Adrenal gland (tissue), 12 donors: ENCODE measurements around the gene ZEB1. TPM values are rescaled to one million over a fixed set of nuclear protein-coding genes. Genes with fewer than 3 reads are reported as not detected.

ENCODE experiments used
- DNase-seq, 7 donors: peaks; one replicate each; pipeline ENCODE4 v3.0.0-alpha.2; 2019 to 2020
- H3K27ac ChIP-seq, 5 donors: fragments of 200-600 bp; sonication (generic) in 4 of 5; 1 replicate in 3 of 5; 2 replicates in 2 of 5; pipeline versions ENCODE4 v1.5.1 to v1.8.0; 2016 to 2020; ENCODE audit warnings: mild to moderate bottlenecking in 1 of 5
- H3K27me3 ChIP-seq: fragments of 200-600 bp; 2 replicates; pipeline ENCODE4 v1.8.0; 2021
- H3K36me3 ChIP-seq, 2 donors: fragments of 200-600 bp; replicated peaks in 1 of 2; 1 replicate in 1 of 2; 2 replicates in 1 of 2; pipeline versions ENCODE4 v1.5.1 to v1.8.0; 2018 to 2022
- H3K4me1 ChIP-seq, 2 donors: fragments of 200-600 bp; replicated peaks in 1 of 2; 1 replicate in 1 of 2; 2 replicates in 1 of 2; pipeline versions ENCODE4 v1.5.1 to v1.8.0; 2018 to 2021
- H3K4me3 ChIP-seq, 4 donors: fragments of 200-600 bp; sonication (generic) in 3 of 4; one replicate each; pipeline ENCODE4 v1.5.1; 2016 to 2018
- H3K9me3 ChIP-seq, 3 donors: fragments of 200-600 bp; sonication (generic) in 1 of 3; replicated peaks in 1 of 3; 1 replicate in 2 of 3; 2 replicates in 1 of 3; pipeline versions ENCODE4 v1.5.1 to v1.8.0; 2016 to 2021
- POLR2A ChIP-seq, 2 donors: fragments of 450-650 bp; IDR thresholded peaks; one replicate each; pipeline ENCODE4 v1.6.1; 2017; ENCODE audit warnings: antibody characterized with exemption in 2 of 2, mild to moderate bottlenecking in 2 of 2, moderate library complexity in 1 of 2
- WGBS, 4 donors: extraction: QIAGEN DNeasy Blood & Tissue Kit in 2 of 4; methylation state at CpG; one replicate each; pipeline versions ENCODE4 v1.1.5 to v1.1.7; 2013 to 2017; 5-methylcytosine and 5-hydroxymethylcytosine counted together
- intact Hi-C, 2 donors: fragments of 100-400 bp; cut with DNase I; formaldehyde crosslinking; loops; one replicate each; pipeline versions ENCODE4 v1.14.1 to v1.15.0; 2022 to 2023
- polyA plus RNA-seq, 3 donors: library from polyadenylated mRNA; stranded (reverse); fragments of 200-250 nt in 2 of 3; fragments of 350-450 nt in 1 of 3; fragmentation: Illumina TruSeq in 1 of 3; extraction: RNeasy Lipid Tissue Mini Kit (QIAGEN cat#74804) in 1 of 3; gene quantifications; one replicate each; pipeline ENCODE4 v1.2.3, GENCODE V29; 2013 to 2014
- total RNA-seq, 9 donors: library from RNA; depleted of rRNA in 4 of 9; stranded (reverse); fragments of >200 nt in 4 of 9; fragments of 120-200 nt in 1 of 9; fragmentation: NEBNext Ultra II Directional in 1 of 9; extraction: Animal tissue kit (Norgen Biotek cat#: 25700) in 1 of 9; gene quantifications; one replicate each; pipeline versions ENCODE4 v1.1.0 to v1.2.4, GENCODE V29; 2013 to 2023
- TF ChIP-seq, protein P1 (sequence below), 6 experiments: fragments of 450-650 bp in 4 of 6; fragments of 200-600 bp in 2 of 6; sonication (generic) in 1 of 6; IDR thresholded peaks; 1 replicate in 5 of 6; 2 replicates in 1 of 6; pipeline versions ENCODE4 v1.5.1 to v1.8.0; 2016 to 2021; ENCODE audit warnings: antibody characterized with exemption in 6 of 6, mild to moderate bottlenecking in 2 of 6, moderate library complexity in 1 of 6
- donor health status: healthy with polysubstance abuse.
- donor health status: Bipolar disorder and iron deficiency.
- donor health status: DM: yes; HTN: yes; CAD: no.
- donor health status: DM: no; HTN: no; CAD: no.
- donor health status: DM: no; HTN: no; CAD: no.
- donor health status: DM: yes; HTN: yes; CAD: no.

Gene ZEB1
- total and polyA plus RNA-seq, 12 donors, result 7.3 to 34.9 (median 22.9) TPM

DNA sequence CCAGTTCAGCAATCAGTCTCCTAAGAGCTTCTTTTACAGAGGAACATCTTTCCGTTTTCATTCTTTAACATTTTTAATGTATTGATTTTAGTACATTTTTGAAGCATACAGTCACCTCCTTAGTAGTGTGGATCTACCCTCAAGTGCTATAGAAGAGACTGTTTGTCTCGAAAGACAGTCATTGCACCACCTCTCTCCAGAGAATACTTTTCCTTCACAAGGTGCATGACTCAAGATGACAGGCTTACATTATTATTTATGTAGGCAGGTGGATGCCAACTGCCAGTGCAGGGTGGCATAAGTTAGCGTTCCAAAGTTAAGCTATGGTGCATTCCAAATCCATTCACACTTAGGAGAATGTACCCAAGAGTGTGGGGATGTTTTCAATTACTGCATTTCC is 71.8 kb downstream of the ZEB1 start:
- TF ChIP-seq, protein P1, sequence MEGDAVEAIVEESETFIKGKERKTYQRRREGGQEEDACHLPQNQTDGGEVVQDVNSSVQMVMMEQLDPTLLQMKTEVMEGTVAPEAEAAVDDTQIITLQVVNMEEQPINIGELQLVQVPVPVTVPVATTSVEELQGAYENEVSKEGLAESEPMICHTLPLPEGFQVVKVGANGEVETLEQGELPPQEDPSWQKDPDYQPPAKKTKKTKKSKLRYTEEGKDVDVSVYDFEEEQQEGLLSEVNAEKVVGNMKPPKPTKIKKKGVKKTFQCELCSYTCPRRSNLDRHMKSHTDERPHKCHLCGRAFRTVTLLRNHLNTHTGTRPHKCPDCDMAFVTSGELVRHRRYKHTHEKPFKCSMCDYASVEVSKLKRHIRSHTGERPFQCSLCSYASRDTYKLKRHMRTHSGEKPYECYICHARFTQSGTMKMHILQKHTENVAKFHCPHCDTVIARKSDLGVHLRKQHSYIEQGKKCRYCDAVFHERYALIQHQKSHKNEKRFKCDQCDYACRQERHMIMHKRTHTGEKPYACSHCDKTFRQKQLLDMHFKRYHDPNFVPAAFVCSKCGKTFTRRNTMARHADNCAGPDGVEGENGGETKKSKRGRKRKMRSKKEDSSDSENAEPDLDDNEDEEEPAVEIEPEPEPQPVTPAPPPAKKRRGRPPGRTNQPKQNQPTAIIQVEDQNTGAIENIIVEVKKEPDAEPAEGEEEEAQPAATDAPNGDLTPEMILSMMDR (IDR thresholded peaks at IDR 0.05), result no peak
- TF ChIP-seq POLR2A (IDR thresholded peaks at IDR 0.05), result no peak
- peaks cover 0 to 4% of the 10 kb centered on the region in 2 donors for H3K4me1 ChIP-seq
- DNase-seq, result no peak
- H3K27me3 ChIP-seq, result no peaks in the 10 kb centered on the region
- H3K27ac ChIP-seq, result no peak overlapping the region
- no peak overlapping the region for H3K4me3 ChIP-seq
- 94 to 97% (median 95%) methylated on average over 3 of the region's 3 CpGs for WGBS, 4 donors
- H3K9me3 ChIP-seq, result no peaks in the 10 kb centered on the region
- H3K36me3 ChIP-seq, result no peaks in the 10 kb centered on the region
- intact Hi-C loops, result no loop called here

DNA sequence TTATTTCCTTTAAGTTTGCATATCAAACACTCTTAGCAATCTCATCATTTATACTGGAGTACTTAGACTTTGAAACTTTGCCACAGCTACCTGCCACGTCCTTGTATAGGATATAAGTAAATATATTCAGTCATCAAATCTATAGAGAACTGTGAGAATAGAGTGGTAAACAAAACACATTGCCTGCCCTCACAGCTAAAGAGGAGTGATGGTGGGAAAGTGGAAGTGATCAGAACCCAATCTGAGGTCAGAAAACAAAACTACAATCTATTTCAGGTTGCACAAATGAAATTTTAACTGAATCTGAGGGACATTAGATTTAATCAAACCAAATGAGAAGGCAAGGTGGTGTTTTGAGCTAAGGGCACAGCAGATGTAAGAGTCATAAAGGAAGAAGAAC is 74.8 kb downstream of the ZEB1 start:
- TF ChIP-seq, protein P1 (IDR thresholded peaks at IDR 0.05), result no peak
- no peaks in the 10 kb centered on the region for H3K9me3 ChIP-seq
- H3K36me3 ChIP-seq, result no peaks in the 10 kb centered on the region
- H3K4me3 ChIP-seq, result no peak overlapping the region
- no peaks in the 10 kb centered on the region for H3K27me3 ChIP-seq
- intact Hi-C loops, result no loop called here
- no peak overlapping the region for H3K27ac ChIP-seq
- no peak for DNase-seq
- 90 to 94% (median 93%) methylated on average over 1 of the region's 1 CpG for WGBS, 4 donors
- peaks cover 0 to 11% of the 10 kb centered on the region in 2 donors for H3K4me1 ChIP-seq

DNA sequence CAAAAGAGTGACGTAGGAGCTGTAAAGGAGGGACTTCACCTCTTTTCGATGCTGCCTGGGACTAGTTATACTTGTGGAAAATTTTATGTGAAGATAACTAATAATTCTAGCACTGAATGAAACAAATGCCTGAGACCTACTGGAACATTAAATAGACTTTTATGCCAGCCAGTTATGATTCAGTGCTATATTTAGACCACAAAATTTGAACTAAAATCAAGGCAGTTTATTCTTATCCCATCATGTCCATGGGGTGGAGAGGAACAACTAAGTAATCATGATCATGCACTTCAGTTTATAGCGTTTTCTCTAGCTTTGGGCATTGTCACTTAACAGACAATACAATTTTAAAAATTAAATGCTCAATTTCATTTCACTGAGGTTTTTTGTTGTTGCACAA is 76.7 kb downstream of the ZEB1 start:
- DNase-seq, result no peak
- Histone ChIP-seq H3K9me3 (no peaks in the 10 kb centered on the region), H3K36me3 (no peaks in the 10 kb centered on the region), H3K4me1 (peaks cover 0 to 11% of the 10 kb centered on the region in 2 donors), H3K4me3 (no peak overlapping the region), H3K27me3 (no peaks in the 10 kb centered on the region), H3K27ac (no peak overlapping the region)
- WGBS, 4 donors, result 50 to 70% (median 61%) methylated on average over 3 of the region's 3 CpGs
- intact Hi-C loops, result no loop called here
- TF ChIP-seq, protein P1 (IDR thresholded peaks at IDR 0.05), result no peak
- TF ChIP-seq POLR2A (IDR thresholded peaks at IDR 0.05), result no peak

- TF ChIP-seq POLR2A (IDR thresholded peaks at IDR 0.05), result no peak
- TF ChIP-seq, protein P1 (IDR thresholded peaks at IDR 0.05), result no peak
- intact Hi-C loops, result no loop called here
- no peaks in the 10 kb centered on the region for H3K27me3 ChIP-seq
Measured at GRCh38 chr10:31396376-31396775, 77.4 kb downstream of the ZEB1 start.

More at GRCh38 chr10:31396376-31396775, 77.4 kb downstream of the ZEB1 start:
- Histone ChIP-seq H3K4me3 (no peak overlapping the region), H3K4me1 (peaks cover 0 to 11% of the 10 kb centered on the region in 2 donors), H3K9me3 (no peaks in the 10 kb centered on the region), H3K27ac (no peak overlapping the region), H3K36me3 (no peaks in the 10 kb centered on the region)
- DNase-seq, result no peak
